Right lobe of liver (tissue), 6 donors: ENCODE data around the gene ALDH5A1. TPM values are rescaled to one million over a fixed set of nuclear protein-coding genes. Genes with fewer than 3 reads are reported as not detected.

Experiments used
- ATAC-seq, 4 donors: fragments of 200-7000 bp; cut with Tn5 transposase; one replicate each; pipeline ENCODE4 v1.9.1; 2020; ENCODE audit warnings: mild to moderate bottlenecking in 4 of 4, moderate library complexity in 4 of 4
- DNase-seq, 3 donors: peaks; one replicate each; pipeline ENCODE4 v3.0.0-alpha.2; 2020
- H3K27ac ChIP-seq, 3 donors: fragments of 200-600 bp; one replicate each; pipeline ENCODE4 v1.8.0; 2022
- H3K27me3 ChIP-seq, 2 donors: fragments of 200-600 bp; one replicate each; pipeline ENCODE4 v1.8.0; 2022
- H3K36me3 ChIP-seq, 4 donors: fragments of 200-600 bp; sonication (generic) in 1 of 4; one replicate each; pipeline versions ENCODE4 v1.5.1 to v1.8.0; 2017 to 2022; ENCODE audit warnings: control low read depth in 1 of 4
- H3K4me1 ChIP-seq, 4 donors: fragments of 200-600 bp; sonication (generic) in 1 of 4; one replicate each; pipeline versions ENCODE4 v1.5.1 to v1.8.0; 2017 to 2022; ENCODE audit warnings: control low read depth in 1 of 4
- H3K4me3 ChIP-seq, 3 donors: fragments of 200-600 bp; one replicate each; pipeline ENCODE4 v1.8.0; 2022
- H3K9me3 ChIP-seq, 4 donors: fragments of 200-600 bp; sonication (generic) in 1 of 4; one replicate each; pipeline versions ENCODE4 v1.5.1 to v1.8.0; 2017 to 2022; ENCODE audit warnings: control low read depth in 1 of 4
- CTCF ChIP-seq, 4 donors: fragments of 200-600 bp in 3 of 4; fragments of 450-650 bp in 1 of 4; IDR thresholded peaks; one replicate each; pipeline versions ENCODE4 v1.5.1 to v1.8.0; 2016 to 2022; ENCODE audit warnings: antibody characterized with exemption in 4 of 4, mild to moderate bottlenecking in 2 of 4
- POLR2A ChIP-seq: fragments of 450-650 bp; IDR thresholded peaks from one replicate; pipeline ENCODE4 v1.6.1; 2017; ENCODE audit warnings: antibody characterized with exemption, mild to moderate bottlenecking
- WGBS: methylation state at CpG from one replicate; pipeline ENCODE4 v1.1.6; 2018; ENCODE audit warnings: low coverage, low lambda C conversion rate; ENCODE audit not compliant: insufficient coverage; ENCODE audit errors: missing lambda C conversion rate; 5-methylcytosine and 5-hydroxymethylcytosine counted together
- intact Hi-C, 2 donors: fragments of 100-400 bp; cut with DNase I; formaldehyde crosslinking; loops; one replicate each; pipeline versions ENCODE4 v1.11.2 to v1.14.1; 2022
- total RNA-seq, 6 experiments: library from RNA; depleted of rRNA in 2 of 6; stranded (reverse); fragments of >200 nt in 2 of 6; fragmentation: NEBNext Ultra II Directional in 3 of 6; extraction: Animal tissue kit (Norgen Biotek cat#: 25700) in 3 of 6; gene quantifications; one replicate each; pipeline versions ENCODE4 v1.1.0 to v1.2.4, GENCODE V29; 2016 to 2023
- donor health status: DM: no; HTN: yes; CAD: no.
- donor health status: DM: no; HTN: no; CAD: no.
- donor health status: DM: no; HTN: no; CAD: no.
- donor health status: DM: no; HTN: yes; CAD: no.
- donor health status: DM: no; HTN: yes; CAD: no.

Gene ALDH5A1
- total RNA-seq, 6 experiments from 2014 or later, result 24.2 to 71.0 (median 47.2) TPM

- H3K36me3 ChIP-seq, result peaks cover 0 to 31% (median 0%) of the 10 kb centered on the region in 4 donors
- H3K27me3 ChIP-seq, result no peaks in the 10 kb centered on the region
- WGBS, result 84% methylated on average over 7 of the region's 7 CpGs
- H3K4me3 ChIP-seq, result no peak overlapping the region
- TF ChIP-seq POLR2A, result no peak
- no peak for TF ChIP-seq CTCF (IDR thresholded peaks at IDR 0.05)
- DNase-seq (no peak), ATAC-seq (no peak)
- H3K27ac ChIP-seq, result no peak overlapping the region
- H3K9me3 ChIP-seq, result no peaks in the 10 kb centered on the region
- intact Hi-C loops, result no loop called here
- peaks cover 0 to 8% (median 4%) of the 10 kb centered on the region in 4 donors for H3K4me1 ChIP-seq
Observed at GRCh38 chr6:24484657-24485323, 10.0 kb upstream of the ALDH5A1 start.

- Histone ChIP-seq H3K27me3 (no peaks in the 10 kb centered on the region), H3K9me3 (no peaks in the 10 kb centered on the region), H3K27ac (no peak overlapping the region), H3K4me1 (peaks cover 0 to 21% (median 10%) of the 10 kb centered on the region in 4 donors), H3K36me3 (peaks cover 0 to 21% (median 0%) of the 10 kb centered on the region in 4 donors), H3K4me3 (no peak overlapping the region)
- TF ChIP-seq CTCF (IDR thresholded peaks at IDR 0.05) (no peak), POLR2A (no peak)
- no peak for ATAC-seq
- no peak for DNase-seq
- intact Hi-C loops, result no loop called here
- WGBS, result 71% methylated on average over 4 of the region's 4 CpGs
Observed at GRCh38 chr6:24486065-24486464, 8.7 kb upstream of the ALDH5A1 start.

DNA sequence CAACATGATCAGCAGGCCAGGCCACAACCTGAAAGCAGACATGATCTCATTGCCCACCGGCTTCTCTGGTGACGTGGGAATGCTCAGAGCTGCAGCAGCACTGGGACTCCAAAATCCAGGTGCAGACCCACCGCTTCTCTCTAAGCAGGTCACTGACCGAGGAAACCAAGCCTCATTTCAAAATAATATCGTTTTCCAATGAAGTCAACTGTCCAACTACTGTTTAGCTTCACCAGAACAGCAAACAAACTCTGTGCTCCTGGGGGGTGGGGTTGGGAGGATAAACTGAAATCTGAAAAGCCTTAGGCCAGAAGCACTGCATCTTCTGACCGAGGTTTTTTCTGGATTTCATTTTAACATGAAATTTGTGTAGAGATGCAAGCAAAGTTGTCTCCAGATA is 5.3 kb upstream of the ALDH5A1 start, which contains the start of gene GPLD1:
Gene GPLD1, minus strand, starts transcription at position 109 of the 400 bp plus-strand sequence. Its CDS starts 67 bp downstream, at position 42.
- Histone ChIP-seq H3K4me1 (peaks cover 0 to 37% (median 10%) of the 10 kb centered on the region in 4 donors), H3K27me3 (no peaks in the 10 kb centered on the region), H3K9me3 (no peaks in the 10 kb centered on the region), H3K36me3 (peaks cover 0 to 8% (median 0%) of the 10 kb centered on the region in 4 donors), H3K27ac (peak within 1 kb of the TSS; percentile 45 to 88 (median 81)), H3K4me3 (peak within 1 kb of the TSS; percentile 21 to 78 (median 56))
- intact Hi-C loops, result no loop called here
- TF ChIP-seq CTCF (IDR thresholded peaks at IDR 0.05) (no peak), POLR2A (peak; percentile 17)
- DNase-seq (peak in 2 of 3 donors; percentile 25 to 81), ATAC-seq (peak; percentile 76 to 89 (median 84))
- 18% methylated on average over 5 of the region's 6 CpGs for WGBS

GRCh38 chr6:24489881-24490280 is 4.9 kb upstream of the ALDH5A1 start:
- intact Hi-C loops, result no loop called here
- Histone ChIP-seq H3K27me3 (no peaks in the 10 kb centered on the region), H3K4me3 (peak overlapping the region in 2 of 3 donors; percentile 56 to 78), H3K4me1 (peaks cover 0 to 37% (median 10%) of the 10 kb centered on the region in 4 donors), H3K27ac (peak overlapping the region; percentile 45 to 88 (median 81)), H3K36me3 (peaks cover 0 to 4% (median 0%) of the 10 kb centered on the region in 4 donors), H3K9me3 (no peaks in the 10 kb centered on the region)
- TF ChIP-seq CTCF (IDR thresholded peaks at IDR 0.05) (no peak), POLR2A (no peak)
- peak; percentile 68 to 75 (median 72) for ATAC-seq
- 19% methylated on average over 2 of the region's 2 CpGs for WGBS
- peak in 1 of 3 donors; percentile 68 for DNase-seq
